Kidney (tissue), 14 donors: ENCODE measurements around the gene GAS6. TPM values are rescaled to one million over a fixed set of nuclear protein-coding genes. Genes with fewer than 3 reads are reported as not detected.
A peak's percentile ranks its signal among the peaks of the same experiment; 100 is the strongest.

Experiments
- DNase-seq, 5 donors: peaks; one replicate each; pipeline ENCODE4 v3.0.0-alpha.2; 2013 to 2020
- FAIRE-seq: peaks from 2 replicates; lab custom pipeline; 2012; peaks lifted over from hg19 to GRCh38; lab: Jason Lieb, UNC
- H3K27ac ChIP-seq, 2 donors: one replicate each; pipeline ENCODE4 v1.7.0; 2013; ENCODE audit warnings: low read depth in 2 of 2, low read length in 2 of 2, inconsistent platforms in 1 of 2
- H3K27me3 ChIP-seq: one replicate; pipeline ENCODE4 v1.7.1; 2013; ENCODE audit warnings: low read length, inconsistent platforms; ENCODE audit not compliant: control insufficient read depth, insufficient read depth
- H3K36me3 ChIP-seq, 3 donors: one replicate each; pipeline versions ENCODE4 v1.7.0 to v1.7.1; 2013; ENCODE audit warnings: low read length in 3 of 3, control low read depth in 1 of 3, inconsistent platforms in 1 of 3; ENCODE audit not compliant: insufficient read depth in 3 of 3, control insufficient read depth in 2 of 3
- H3K4me1 ChIP-seq, 3 donors: one replicate each; pipeline versions ENCODE4 v1.7.0 to v1.7.1; 2013; ENCODE audit warnings: low read length in 3 of 3, inconsistent platforms in 1 of 3, low read depth in 1 of 3; ENCODE audit not compliant: control insufficient read depth in 2 of 3, insufficient read depth in 2 of 3
- H3K4me3 ChIP-seq, 3 donors: one replicate each; pipeline versions ENCODE4 v1.7.0 to v1.8.1; 2013; ENCODE audit warnings: low read length in 3 of 3, control low read depth in 1 of 3, inconsistent platforms in 1 of 3
- H3K9ac ChIP-seq, 3 donors: one replicate each; pipeline versions ENCODE4 v1.7.0 to v1.7.1; 2013; ENCODE audit warnings: low read length in 3 of 3, control low read depth in 1 of 3, inconsistent platforms in 1 of 3
- H3K9me3 ChIP-seq, 3 donors: one replicate each; pipeline versions ENCODE4 v1.7.0 to v1.7.1; 2013; ENCODE audit warnings: low read length in 3 of 3, control low read depth in 1 of 3, inconsistent platforms in 1 of 3; ENCODE audit not compliant: control insufficient read depth in 2 of 3, insufficient read depth in 1 of 3
- intact Hi-C: fragments of 100-400 bp; cut with DNase I; formaldehyde crosslinking; loops from one replicate; pipeline ENCODE4 v1.11.1; 2022
- polyA plus RNA-seq: library from polyadenylated mRNA; stranded (reverse); fragments of 350-450 nt; fragmentation: Illumina TruSeq; extraction: RNeasy Lipid Tissue Mini Kit (QIAGEN cat#74804); gene quantifications from one replicate; pipeline ENCODE4 v1.2.3, GENCODE V29; 2014; ENCODE audit warnings: low read depth, low replicate concordance; ENCODE audit not compliant: insufficient read depth
- total RNA-seq: library from RNA; stranded (reverse); fragmentation: NEBNext Ultra II Directional; extraction: Animal tissue kit (Norgen Biotek cat#: 25700); gene quantifications from one replicate; pipeline ENCODE4 v1.2.1, GENCODE V29; 2021
- TF ChIP-seq, protein P1 (sequence below): IDR thresholded peaks from 3 replicates; pipeline ENCODE4 v1.5.1; 2012; ENCODE audit warnings: mild to moderate bottlenecking, moderate library complexity, borderline replicate concordance; ENCODE audit not compliant: insufficient read depth; ENCODE audit errors: extremely low read depth
- donor health status: control.
- donor health status: control.
- donor health status: control.
- donor health status: control.
- donor health status: control.
- donor health status: DM: yes; HTN: yes; CAD: no.
- donor health status: Normal renal cell carcinoma (clear cell type).

GAS6 gene
- total and polyA plus RNA-seq, 2 donors from 2014 or later, result 83.5 to 135 TPM

DNA sequence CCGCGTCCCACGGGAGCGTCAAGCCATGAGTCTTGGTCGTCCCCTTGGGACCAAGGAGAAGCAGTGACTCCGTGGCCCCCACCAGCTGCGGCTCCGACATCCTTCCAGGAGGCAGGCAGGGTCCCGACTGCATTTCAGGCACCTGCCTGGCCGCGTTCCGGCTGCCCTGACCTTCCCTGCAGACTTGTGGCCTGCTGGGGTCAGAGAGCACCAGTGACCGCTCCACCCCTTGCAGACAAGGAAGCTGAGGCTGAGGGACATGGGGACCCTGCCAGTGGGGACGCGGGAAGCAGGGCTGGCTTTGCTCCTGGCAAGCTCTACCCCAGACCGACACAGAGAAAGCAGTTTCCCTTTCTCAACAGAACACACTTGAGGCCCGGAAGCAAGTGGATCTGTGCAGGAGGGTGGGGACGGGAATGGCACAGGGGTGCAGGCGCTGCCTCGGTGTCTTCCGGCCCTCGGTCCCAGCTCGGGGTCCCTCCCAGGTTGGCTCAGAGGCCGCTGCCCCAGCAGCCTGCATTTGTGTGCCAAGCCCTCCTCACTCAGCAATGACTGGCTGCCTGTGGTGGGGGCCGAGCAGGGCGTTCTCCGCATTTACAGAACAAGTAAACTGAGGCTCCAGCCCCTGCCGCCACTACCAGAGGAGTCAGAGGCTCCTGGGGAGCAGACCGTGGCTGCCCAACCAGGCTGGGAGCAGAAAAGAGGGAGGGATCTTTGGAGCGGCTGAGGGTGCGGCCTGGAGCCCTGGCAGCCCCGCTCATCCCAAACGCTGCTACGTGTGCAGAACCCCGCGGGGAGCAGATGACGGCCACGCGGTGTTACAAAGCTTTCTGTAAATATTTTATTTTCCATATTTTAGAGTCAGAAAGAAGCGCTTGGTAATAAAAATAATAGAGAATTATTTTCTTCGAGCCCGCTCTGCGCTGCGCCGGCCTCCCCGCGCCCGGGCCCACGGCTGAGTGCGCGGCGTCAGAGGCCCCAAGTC lies 43.9 kb downstream of the GAS6 start:
- DNase-seq (no peak), FAIRE-seq (no peak)
- Histone ChIP-seq H3K9me3 (no peaks in the 10 kb centered on the region), H3K9ac (no peak overlapping the region), H3K36me3 (peaks cover 0 to 2% (median 0%) of the 10 kb centered on the region in 3 donors), H3K4me1 (peaks cover 0 to 23% (median 0%) of the 10 kb centered on the region in 3 donors), H3K27ac (peak overlapping the region in 1 of 2 donors; percentile 22), H3K4me3 (no peak overlapping the region), H3K27me3 (no peaks in the 10 kb centered on the region)
- intact Hi-C loops, result no loop called here
- TF ChIP-seq, protein P1, sequence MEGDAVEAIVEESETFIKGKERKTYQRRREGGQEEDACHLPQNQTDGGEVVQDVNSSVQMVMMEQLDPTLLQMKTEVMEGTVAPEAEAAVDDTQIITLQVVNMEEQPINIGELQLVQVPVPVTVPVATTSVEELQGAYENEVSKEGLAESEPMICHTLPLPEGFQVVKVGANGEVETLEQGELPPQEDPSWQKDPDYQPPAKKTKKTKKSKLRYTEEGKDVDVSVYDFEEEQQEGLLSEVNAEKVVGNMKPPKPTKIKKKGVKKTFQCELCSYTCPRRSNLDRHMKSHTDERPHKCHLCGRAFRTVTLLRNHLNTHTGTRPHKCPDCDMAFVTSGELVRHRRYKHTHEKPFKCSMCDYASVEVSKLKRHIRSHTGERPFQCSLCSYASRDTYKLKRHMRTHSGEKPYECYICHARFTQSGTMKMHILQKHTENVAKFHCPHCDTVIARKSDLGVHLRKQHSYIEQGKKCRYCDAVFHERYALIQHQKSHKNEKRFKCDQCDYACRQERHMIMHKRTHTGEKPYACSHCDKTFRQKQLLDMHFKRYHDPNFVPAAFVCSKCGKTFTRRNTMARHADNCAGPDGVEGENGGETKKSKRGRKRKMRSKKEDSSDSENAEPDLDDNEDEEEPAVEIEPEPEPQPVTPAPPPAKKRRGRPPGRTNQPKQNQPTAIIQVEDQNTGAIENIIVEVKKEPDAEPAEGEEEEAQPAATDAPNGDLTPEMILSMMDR, result no peak

DNA sequence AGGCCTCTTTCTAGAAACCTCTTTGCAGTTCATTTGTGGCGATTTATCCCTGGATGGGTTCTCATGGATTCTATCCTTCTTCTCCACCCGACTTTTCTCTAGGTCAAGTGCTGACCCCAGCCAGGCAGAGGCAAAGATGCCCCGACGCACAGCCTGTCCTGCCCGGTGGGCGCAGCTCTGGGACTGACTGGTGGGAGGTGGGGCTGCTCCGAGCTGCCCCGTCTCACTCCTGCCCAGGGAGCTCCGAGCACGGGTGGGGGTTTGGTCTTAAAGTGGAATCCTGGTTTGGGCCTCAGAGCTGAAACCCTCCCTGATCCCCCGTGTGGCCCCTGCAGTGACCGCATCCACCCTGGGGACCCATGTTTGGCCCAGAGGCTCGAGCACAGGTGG lies 44.5 kb downstream of the GAS6 start:
- TF ChIP-seq, protein P1, result no peak
- H3K36me3 ChIP-seq, result peaks cover 0 to 2% (median 0%) of the 10 kb centered on the region in 3 donors
- no peak overlapping the region for H3K27ac ChIP-seq
- no peak overlapping the region for H3K9ac ChIP-seq
- intact Hi-C loops, result no loop called here
- no peaks in the 10 kb centered on the region for H3K9me3 ChIP-seq
- H3K4me1 ChIP-seq, result peaks cover 0 to 23% (median 0%) of the 10 kb centered on the region in 3 donors
- FAIRE-seq (no peak), DNase-seq (no peak)
- H3K4me3 ChIP-seq, result no peak overlapping the region
- no peaks in the 10 kb centered on the region for H3K27me3 ChIP-seq

DNA sequence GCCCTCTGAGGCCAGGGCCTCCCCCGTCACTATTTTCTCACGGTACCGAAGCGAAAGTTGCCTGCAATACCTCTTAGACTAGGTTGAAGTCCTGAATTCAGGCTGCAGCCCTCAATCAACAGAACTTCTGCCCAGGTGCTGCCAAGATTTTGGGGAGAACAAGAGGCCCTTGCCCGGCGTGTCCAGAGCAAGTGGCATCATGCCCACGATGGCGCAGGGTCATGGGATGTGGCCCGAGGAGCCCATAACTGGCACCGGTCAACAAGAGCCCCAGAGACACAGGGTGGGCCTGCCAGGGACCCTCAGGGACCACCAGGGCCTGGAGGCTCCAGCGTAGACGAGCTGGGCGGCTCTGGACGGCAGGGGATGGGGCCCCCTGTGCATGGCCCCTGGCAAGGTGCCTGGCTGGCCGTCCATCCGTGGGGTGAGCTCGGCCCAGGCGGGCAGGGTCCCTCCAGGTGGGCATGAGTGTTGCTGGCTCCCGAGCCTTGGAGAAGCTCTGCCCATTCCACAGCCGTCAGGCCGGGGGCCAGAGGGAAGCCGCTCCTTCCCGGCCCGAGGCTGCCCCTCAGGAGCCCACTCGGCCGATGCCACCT lies 45.1 kb downstream of the GAS6 start:
- H3K9ac ChIP-seq, result no peak overlapping the region
- intact Hi-C loops, result no loop called here
- TF ChIP-seq, protein P1, result no peak
- FAIRE-seq (no peak), DNase-seq (no peak)
- H3K27me3 ChIP-seq, result no peaks in the 10 kb centered on the region
- H3K27ac ChIP-seq, result no peak overlapping the region
- no peak overlapping the region for H3K4me3 ChIP-seq
- H3K36me3 ChIP-seq, result peaks cover 0 to 2% (median 0%) of the 10 kb centered on the region in 3 donors
- no peaks in the 10 kb centered on the region for H3K9me3 ChIP-seq
- peaks cover 0 to 27% (median 0%) of the 10 kb centered on the region in 3 donors for H3K4me1 ChIP-seq
